ENCODE measurements around the gene RLN2.

DNA sequence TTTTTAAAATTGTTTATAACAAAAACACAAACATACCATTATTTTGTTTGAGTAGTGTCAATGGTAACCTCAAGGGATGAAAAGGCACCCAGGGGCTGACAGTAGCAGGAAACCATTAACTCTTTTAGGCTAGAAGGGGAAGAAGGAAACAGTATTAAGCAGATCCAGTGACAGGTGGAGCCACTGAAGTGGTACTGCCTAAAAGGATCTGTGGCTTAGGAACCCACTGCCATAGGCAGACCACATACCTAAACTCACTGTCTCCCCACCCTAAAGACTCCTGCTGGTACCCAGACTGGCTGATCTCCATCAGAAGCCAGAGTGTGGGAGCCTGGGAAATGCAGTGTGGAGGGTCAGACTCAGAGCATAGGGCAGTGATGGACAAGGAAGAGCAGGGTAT, 21.7 kb upstream of the RLN2 start:
- TF ChIP-seq CTCF (IDR thresholded peaks at IDR 0.05) (no peak), POLR2AphosphoS5 (IDR thresholded peaks at IDR 0.05) (no peak)
